NCI-H2171 treated with DMSO at 0.1 percent for 48 hours (cell line): Measurements from ENCODE around the gene CACNA2D3.

Experiments used
- DNase-seq: peaks from one replicate; lab custom pipeline; 2025; lab: John Stamatoyannopoulos, UW

CACNA2D3 gene

GRCh38 chr3:54171509-54171908 lies 49.2 kb downstream of the CACNA2D3 start:
- no peak for DNase-seq

GRCh38 chr3:54171951-54172350 lies 49.6 kb downstream of the CACNA2D3 start:
- DNase-seq = no peak

- no peak for DNase-seq
Observed at GRCh38 chr3:54173371-54173770, 51.0 kb downstream of the CACNA2D3 start.

- DNase-seq = peak; percentile 1
Observed at GRCh38 chr3:54176106-54176505, 53.8 kb downstream of the CACNA2D3 start.

- DNase-seq = no peak
Observed at GRCh38 chr3:54177816-54178215, 55.5 kb downstream of the CACNA2D3 start.

- no peak for DNase-seq
Observed at GRCh38 chr3:54178376-54178775, 56.0 kb downstream of the CACNA2D3 start.

GRCh38 chr3:54180921-54181320 lies 58.6 kb downstream of the CACNA2D3 start:
- peak; percentile 12 for DNase-seq

- peak; percentile 2 for DNase-seq
Observed at GRCh38 chr3:54182242-54182641, 59.9 kb downstream of the CACNA2D3 start.

GRCh38 chr3:54185740-54186139 lies 63.4 kb downstream of the CACNA2D3 start:
- no peak for DNase-seq

- no peak for DNase-seq
Observed at GRCh38 chr3:54188176-54188791, 65.9 kb downstream of the CACNA2D3 start.

GRCh38 chr3:54191220-54191619 lies 68.9 kb downstream of the CACNA2D3 start:
- no peak for DNase-seq

GRCh38 chr3:54192026-54192425 lies 69.7 kb downstream of the CACNA2D3 start:
- no peak for DNase-seq

- no peak for DNase-seq
Observed at GRCh38 chr3:54193093-54193492, 70.7 kb downstream of the CACNA2D3 start.

- DNase-seq = no peak
Observed at GRCh38 chr3:54196360-54196991, 74.1 kb downstream of the CACNA2D3 start.

GRCh38 chr3:54197509-54197908 lies 75.2 kb downstream of the CACNA2D3 start:
- DNase-seq = no peak

GRCh38 chr3:54198556-54198955 lies 76.2 kb downstream of the CACNA2D3 start:
- DNase-seq = no peak

- DNase-seq = no peak
Observed at GRCh38 chr3:54202054-54202453, 79.7 kb downstream of the CACNA2D3 start.

GRCh38 chr3:54202651-54203248 lies 80.4 kb downstream of the CACNA2D3 start:
- no peak for DNase-seq

GRCh38 chr3:54206874-54207273 lies 84.5 kb downstream of the CACNA2D3 start:
- DNase-seq = no peak

GRCh38 chr3:54211097-54211496 lies 88.7 kb downstream of the CACNA2D3 start:
- DNase-seq = peak; percentile 2

- DNase-seq = no peak
Observed at GRCh38 chr3:54212723-54213122, 90.4 kb downstream of the CACNA2D3 start.

GRCh38 chr3:54213907-54214306 lies 91.6 kb downstream of the CACNA2D3 start:
- no peak for DNase-seq

- DNase-seq = no peak
Observed at GRCh38 chr3:54214845-54215244, 92.5 kb downstream of the CACNA2D3 start.

- no peak for DNase-seq
Observed at GRCh38 chr3:54215521-54215920, 93.2 kb downstream of the CACNA2D3 start.
